ENCODE results near the gene KRTAP10-4. TPM values are rescaled to one million over a fixed set of nuclear protein-coding genes. Genes with fewer than 3 reads are reported as not detected.

KRTAP10-4 gene
- total and polyA plus RNA-seq, 12 donors = not detected

- H3K4me1 ChIP-seq = no peaks in the 10 kb centered on the region
- intact Hi-C loops (cut with DNase I) = no loop called here
- no peak for TF ChIP-seq CTCF (IDR thresholded peaks at IDR 0.05)
- no peaks in the 10 kb centered on the region for H3K36me3 ChIP-seq
- WGBS, 2 donors = 77 to 84% methylated on average over 21 of the region's 21 CpGs
- ATAC-seq (no peak), DNase-seq (no peak)
- H3K27me3 ChIP-seq = peaks cover 0 to 39% (median 0%) of the 10 kb centered on the region in 7 donors
- no peak within 1 kb of the TSS for H3K27ac ChIP-seq
- H3K4me3 ChIP-seq = no peak within 1 kb of the TSS
- peaks cover 0 to 33% (median 5%) of the 10 kb centered on the region in 11 donors for H3K9me3 ChIP-seq
Observed at GRCh38 chr21:44539991-44540666, 33.4 kb upstream of the KRTAP10-4 start, which contains the start of gene KRTAP10-1. Gene KRTAP10-1 (minus strand): TSS chr21:44540195. CDS start chr21:44540150, 45 bp downstream.

- DNase-seq (no peak), ATAC-seq (peak in 1 of 8 donors; percentile 44)
- Histone ChIP-seq H3K4me1 (no peaks in the 10 kb centered on the region), H3K36me3 (no peaks in the 10 kb centered on the region), H3K9me3 (peaks cover 0 to 39% (median 5%) of the 10 kb centered on the region in 11 donors), H3K27me3 (peaks cover 0 to 39% (median 0%) of the 10 kb centered on the region in 7 donors), H3K4me3 (no peak overlapping the region), H3K27ac (no peak overlapping the region)
- WGBS, 2 donors = 65% methylated on average over 11 of the region's 11 CpGs
- no peak for TF ChIP-seq CTCF (IDR thresholded peaks at IDR 0.05)
- intact Hi-C loops (cut with DNase I) = no loop called here
Observed at GRCh38 chr21:44540741-44541288, 32.7 kb upstream of the KRTAP10-4 start.

GRCh38 chr21:44542716-44543115, 30.8 kb upstream of the KRTAP10-4 start:
- WGBS, 2 donors = 79% methylated on average over 1 of the region's 1 CpG
- no peak for TF ChIP-seq CTCF (IDR thresholded peaks at IDR 0.05)

GRCh38 chr21:44544566-44544965, 29.0 kb upstream of the KRTAP10-4 start:
- Histone ChIP-seq H3K4me1 (no peaks in the 10 kb centered on the region), H3K4me3 (no peak overlapping the region), H3K27ac (no peak overlapping the region), H3K9me3 (peaks cover 0 to 58% (median 12%) of the 10 kb centered on the region in 11 donors), H3K36me3 (no peaks in the 10 kb centered on the region), H3K27me3 (peaks cover 0 to 50% (median 13%) of the 10 kb centered on the region in 7 donors)
- WGBS, 2 donors = 71 to 78% methylated on average over 3 of the region's 3 CpGs
- intact Hi-C loops (cut with DNase I) = no loop called here
- DNase-seq (no peak), ATAC-seq (no peak)
- TF ChIP-seq CTCF (IDR thresholded peaks at IDR 0.05) = no peak

More at GRCh38 chr21:44542716-44543115, 30.8 kb upstream of the KRTAP10-4 start:
- intact Hi-C loops (cut with DNase I) = no loop called here
- no peak for DNase-seq
- Histone ChIP-seq H3K36me3 (no peaks in the 10 kb centered on the region), H3K27ac (no peak overlapping the region), H3K27me3 (peaks cover 0 to 39% (median 0%) of the 10 kb centered on the region in 7 donors), H3K4me1 (no peaks in the 10 kb centered on the region), H3K9me3 (peaks cover 0 to 56% (median 12%) of the 10 kb centered on the region in 11 donors), H3K4me3 (no peak overlapping the region)
- ATAC-seq = no peak

Data from heart right ventricle (tissue), 16 donors.